WERI-Rb-1 (cell line): ENCODE results near the gene RPL7A.

ENCODE experiments used
- DNase-seq: peaks from one replicate; pipeline ENCODE4 v3.0.0-alpha.2; 2020
- H3K27ac ChIP-seq: fragments of 250-450 bp; sonication (Bioruptor Pico); 2 replicates; pipeline ENCODE4 v1.5.1; 2020; ENCODE audit warnings: mild to moderate bottlenecking, moderate library complexity
- H3K27me3 ChIP-seq: fragments of 250-450 bp; sonication (Bioruptor Pico); 2 replicates; pipeline ENCODE4 v1.5.1; 2021; ENCODE audit warnings: mild to moderate bottlenecking, low read depth, moderate library complexity; ENCODE audit not compliant: insufficient read depth, severe bottlenecking
- H3K36me3 ChIP-seq: fragments of 250-450 bp; sonication (Bioruptor Pico); 2 replicates; pipeline ENCODE4 v1.5.1; 2020; ENCODE audit warnings: mild to moderate bottlenecking, moderate library complexity
- H3K4me3 ChIP-seq: 2 replicates; pipeline ENCODE4 v1.5.1; 2011; ENCODE audit warnings: low read depth, mild to moderate bottlenecking, control low read depth, low read length
- H3K9me3 ChIP-seq: fragments of 250-450 bp; sonication (Bioruptor Pico); 2 replicates; pipeline ENCODE4 v1.5.1; 2021; ENCODE audit warnings: mild to moderate bottlenecking, moderate library complexity; ENCODE audit not compliant: severe bottlenecking
- TF ChIP-seq, protein P1 (sequence below): IDR thresholded peaks from 2 replicates; pipeline ENCODE4 v1.5.1; 2011; ENCODE audit warnings: low read depth, mild to moderate bottlenecking, control low read depth, inconsistent platforms, low read length

Gene RPL7A

GRCh38 chr9:133357656-133358055 is 9.6 kb downstream of the RPL7A start:
- TF ChIP-seq, protein P1, sequence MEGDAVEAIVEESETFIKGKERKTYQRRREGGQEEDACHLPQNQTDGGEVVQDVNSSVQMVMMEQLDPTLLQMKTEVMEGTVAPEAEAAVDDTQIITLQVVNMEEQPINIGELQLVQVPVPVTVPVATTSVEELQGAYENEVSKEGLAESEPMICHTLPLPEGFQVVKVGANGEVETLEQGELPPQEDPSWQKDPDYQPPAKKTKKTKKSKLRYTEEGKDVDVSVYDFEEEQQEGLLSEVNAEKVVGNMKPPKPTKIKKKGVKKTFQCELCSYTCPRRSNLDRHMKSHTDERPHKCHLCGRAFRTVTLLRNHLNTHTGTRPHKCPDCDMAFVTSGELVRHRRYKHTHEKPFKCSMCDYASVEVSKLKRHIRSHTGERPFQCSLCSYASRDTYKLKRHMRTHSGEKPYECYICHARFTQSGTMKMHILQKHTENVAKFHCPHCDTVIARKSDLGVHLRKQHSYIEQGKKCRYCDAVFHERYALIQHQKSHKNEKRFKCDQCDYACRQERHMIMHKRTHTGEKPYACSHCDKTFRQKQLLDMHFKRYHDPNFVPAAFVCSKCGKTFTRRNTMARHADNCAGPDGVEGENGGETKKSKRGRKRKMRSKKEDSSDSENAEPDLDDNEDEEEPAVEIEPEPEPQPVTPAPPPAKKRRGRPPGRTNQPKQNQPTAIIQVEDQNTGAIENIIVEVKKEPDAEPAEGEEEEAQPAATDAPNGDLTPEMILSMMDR = no peak
- H3K4me3 ChIP-seq = no peak overlapping the region
- H3K9me3 ChIP-seq = no peaks in the 10 kb centered on the region
- DNase-seq = no peak
- no peak overlapping the region for H3K27ac ChIP-seq
- H3K27me3 ChIP-seq = no peaks in the 10 kb centered on the region
- peaks cover 52% of the 10 kb centered on the region for H3K36me3 ChIP-seq

- Histone ChIP-seq H3K4me3 (no peak overlapping the region), H3K27ac (peak overlapping the region; percentile 68), H3K9me3 (no peaks in the 10 kb centered on the region), H3K27me3 (no peaks in the 10 kb centered on the region), H3K36me3 (peaks cover 56% of the 10 kb centered on the region)
- TF ChIP-seq, protein P1 = peak; percentile 90
- DNase-seq = peak; percentile 78
Measured at GRCh38 chr9:133359399-133360175, 11.6 kb downstream of the RPL7A start.

- Histone ChIP-seq H3K27me3 (no peaks in the 10 kb centered on the region), H3K27ac (peak overlapping the region; percentile 68), H3K9me3 (no peaks in the 10 kb centered on the region), H3K4me3 (no peak overlapping the region), H3K36me3 (peaks cover 67% of the 10 kb centered on the region)
- TF ChIP-seq, protein P1 = no peak
- DNase-seq = peak; percentile 84
Measured at GRCh38 chr9:133360400-133361393, 12.7 kb downstream of the RPL7A start.

GRCh38 chr9:133361507-133362092 is 13.6 kb downstream of the RPL7A start:
- H3K4me3 ChIP-seq = no peak overlapping the region
- H3K27ac ChIP-seq = peak overlapping the region; percentile 68
- no peak for DNase-seq
- H3K36me3 ChIP-seq = peaks cover 76% of the 10 kb centered on the region
- H3K9me3 ChIP-seq = no peaks in the 10 kb centered on the region
- H3K27me3 ChIP-seq = no peaks in the 10 kb centered on the region
- TF ChIP-seq, protein P1 = no peak

DNA sequence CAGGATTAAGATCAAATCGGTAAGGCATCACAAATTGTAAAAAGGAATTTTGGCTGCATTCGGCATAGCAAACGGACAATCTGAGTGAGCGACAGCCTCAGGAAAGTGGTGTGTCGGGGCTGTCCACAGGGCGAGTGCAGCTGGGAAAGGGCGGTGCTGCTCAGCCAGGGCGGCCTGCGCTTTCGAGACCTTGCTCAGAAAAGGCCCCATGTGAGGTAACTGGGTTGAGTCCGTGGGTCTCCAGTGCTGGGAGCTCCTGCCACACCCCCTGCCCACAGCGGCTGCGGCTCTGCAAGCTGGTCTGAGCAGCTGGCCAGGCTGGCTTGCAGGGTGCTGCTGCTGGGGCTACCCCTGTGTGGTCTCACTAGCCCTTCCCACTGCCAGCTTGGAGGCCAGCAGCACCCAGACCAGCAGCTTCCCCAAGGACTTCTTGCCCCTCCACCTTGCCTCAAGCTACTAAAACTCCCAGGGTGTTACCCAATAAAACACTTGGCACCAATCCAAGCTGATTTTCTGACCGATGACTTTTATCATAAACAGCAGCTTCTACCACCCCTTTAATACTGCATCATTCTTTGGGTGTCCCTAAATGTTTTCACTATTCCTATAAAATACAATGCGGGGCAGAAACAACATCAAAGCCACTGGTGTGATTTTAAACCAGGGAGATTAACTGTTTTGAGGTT is 14.5 kb downstream of the RPL7A start:
- TF ChIP-seq, protein P1 = no peak
- Histone ChIP-seq H3K27ac (peak overlapping the region; percentile 68), H3K4me3 (no peak overlapping the region), H3K36me3 (peaks cover 84% of the 10 kb centered on the region), H3K9me3 (no peaks in the 10 kb centered on the region), H3K27me3 (no peaks in the 10 kb centered on the region)
- no peak for DNase-seq
